SK-N-MC (cell line): ENCODE measurements around the gene NT5C3A.

ENCODE experiments used
- EZH2 ChIP-seq: fragments of 200-600 bp; sonication (generic); IDR thresholded peaks from one replicate; pipeline ENCODE4 v1.6.1; 2017; ENCODE audit warnings: antibody characterized with exemption
- FOXP2 ChIP-seq: optimal IDR thresholded peaks from 2 replicates; pipeline ENCODE3; 2011; ENCODE audit warnings: mild to moderate bottlenecking, moderate library complexity; ENCODE audit not compliant: insufficient read depth; ENCODE audit errors: extremely low read length, control extremely low read depth
- POLR2AphosphoS5 ChIP-seq: IDR thresholded peaks from 2 replicates; pipeline ENCODE4 v1.6.1; 2012; ENCODE audit warnings: mild to moderate bottlenecking, low read depth, low read length, borderline replicate concordance

GRCh38 chr7:33012364-33012763, 50.2 kb downstream of the NT5C3A start:
- TF ChIP-seq EZH2 (no peak), POLR2AphosphoS5 (no peak), FOXP2 (no peak)
